ENCODE data around the gene WNT6. TPM values are rescaled to one million over a fixed set of nuclear protein-coding genes. Genes with fewer than 3 reads are reported as not detected.

The WNT6 gene
- total RNA-seq, 6 experiments from 2014 or later = 0.25 TPM; not detected in 5

GRCh38 chr2:218908721-218909619 lies 49.4 kb downstream of the WNT6 start:
- Histone ChIP-seq H3K27ac (no peak overlapping the region), H3K27me3 (no peaks in the 10 kb centered on the region), H3K4me1 (peaks cover 0 to 7% (median 0%) of the 10 kb centered on the region in 4 donors), H3K9me3 (no peaks in the 10 kb centered on the region), H3K36me3 (no peaks in the 10 kb centered on the region), H3K4me3 (peak overlapping the region; percentile 45 to 57 (median 46))
- peak; percentile 83 to 90 (median 88) for DNase-seq
- TF ChIP-seq POLR2A (IDR thresholded peaks at IDR 0.05) = no peak
- TF ChIP-seq, protein P1, sequence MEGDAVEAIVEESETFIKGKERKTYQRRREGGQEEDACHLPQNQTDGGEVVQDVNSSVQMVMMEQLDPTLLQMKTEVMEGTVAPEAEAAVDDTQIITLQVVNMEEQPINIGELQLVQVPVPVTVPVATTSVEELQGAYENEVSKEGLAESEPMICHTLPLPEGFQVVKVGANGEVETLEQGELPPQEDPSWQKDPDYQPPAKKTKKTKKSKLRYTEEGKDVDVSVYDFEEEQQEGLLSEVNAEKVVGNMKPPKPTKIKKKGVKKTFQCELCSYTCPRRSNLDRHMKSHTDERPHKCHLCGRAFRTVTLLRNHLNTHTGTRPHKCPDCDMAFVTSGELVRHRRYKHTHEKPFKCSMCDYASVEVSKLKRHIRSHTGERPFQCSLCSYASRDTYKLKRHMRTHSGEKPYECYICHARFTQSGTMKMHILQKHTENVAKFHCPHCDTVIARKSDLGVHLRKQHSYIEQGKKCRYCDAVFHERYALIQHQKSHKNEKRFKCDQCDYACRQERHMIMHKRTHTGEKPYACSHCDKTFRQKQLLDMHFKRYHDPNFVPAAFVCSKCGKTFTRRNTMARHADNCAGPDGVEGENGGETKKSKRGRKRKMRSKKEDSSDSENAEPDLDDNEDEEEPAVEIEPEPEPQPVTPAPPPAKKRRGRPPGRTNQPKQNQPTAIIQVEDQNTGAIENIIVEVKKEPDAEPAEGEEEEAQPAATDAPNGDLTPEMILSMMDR (IDR thresholded peaks at IDR 0.05) = no peak
- intact Hi-C loops (cut with DNase I) = no loop called here
- ATAC-seq = peak; percentile 89 to 99 (median 98)
- WGBS (ENCODE audit: insufficient coverage, low coverage, low lambda C conversion rate, missing lambda C conversion rate) = 2% methylated on average over 41 of the region's 58 CpGs

DNA sequence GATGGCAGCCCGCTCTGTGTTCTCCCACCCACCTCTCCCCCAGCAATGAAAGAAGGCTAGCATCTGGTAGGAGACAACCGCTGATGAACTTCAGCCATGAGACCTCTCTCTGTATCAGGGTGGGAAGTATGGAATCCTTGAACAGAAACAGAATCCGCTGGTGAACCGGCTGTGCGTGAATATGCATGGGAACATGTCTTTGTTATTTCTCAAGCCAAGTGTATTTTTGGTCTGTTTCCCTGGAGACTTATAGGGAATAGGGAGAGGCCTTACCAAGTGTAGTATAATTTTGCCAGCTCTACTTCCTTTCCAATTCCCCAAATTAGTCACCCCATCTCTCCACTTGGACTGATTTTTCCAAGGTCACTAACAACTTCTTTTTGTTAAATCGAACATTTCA lies 51.1 kb downstream of the WNT6 start:
- WGBS (ENCODE audit: insufficient coverage, low coverage, low lambda C conversion rate, missing lambda C conversion rate) = no CpG with 5 or more reads among the region's 6 CpGs
- ATAC-seq = no peak
- no peaks in the 10 kb centered on the region for H3K27me3 ChIP-seq
- no peak for DNase-seq
- intact Hi-C loops (cut with DNase I) = no loop called here
- H3K9me3 ChIP-seq = no peaks in the 10 kb centered on the region
- H3K27ac ChIP-seq = no peak overlapping the region
- no peaks in the 10 kb centered on the region for H3K36me3 ChIP-seq
- peaks cover 0 to 7% (median 0%) of the 10 kb centered on the region in 4 donors for H3K4me1 ChIP-seq
- H3K4me3 ChIP-seq = no peak overlapping the region
- no peak for TF ChIP-seq POLR2A (IDR thresholded peaks at IDR 0.05)
- TF ChIP-seq, protein P1 (IDR thresholded peaks at IDR 0.05) = no peak

- WGBS (ENCODE audit: insufficient coverage, low coverage, low lambda C conversion rate, missing lambda C conversion rate) = 75% methylated on average over 1 of the region's 1 CpG
- H3K4me1 ChIP-seq = no peaks in the 10 kb centered on the region
- no peaks in the 10 kb centered on the region for H3K9me3 ChIP-seq
- intact Hi-C loops (cut with DNase I) = no loop called here
- no peaks in the 10 kb centered on the region for H3K36me3 ChIP-seq
- DNase-seq (no peak), ATAC-seq (no peak)
- no peaks in the 10 kb centered on the region for H3K27me3 ChIP-seq
- no peak overlapping the region for H3K27ac ChIP-seq
- TF ChIP-seq POLR2A (IDR thresholded peaks at IDR 0.05) = no peak
- TF ChIP-seq, protein P1 (IDR thresholded peaks at IDR 0.05) = no peak
- H3K4me3 ChIP-seq = no peak overlapping the region
Measured at GRCh38 chr2:218920504-218920903, 60.9 kb downstream of the WNT6 start.

Small RNAs within 50 kb of the gene (microRNA-seq; reads per million reads assigned to microRNA genes)
- gene MIR9500 = 0 reads per million in 2 donors

Small RNAs within 50 kb of the gene (small RNA-seq; reads per million reads assigned to genes)
- gene RNU6-642P = 0 reads per million in 2 experiments

Other genes starting within 250 kb of the WNT6 start
- gene ZNF142, start 200.2 kb upstream of the WNT6 start, total RNA-seq = 10 to 100 TPM in 2 of 6 experiments, 1 to 10 TPM in 4; 7.1 to 12.5 (median 7.5) TPM
- gene BCS1L, start 200.1 kb upstream of the WNT6 start, total RNA-seq = 10 to 100 TPM; 19.7 to 34.1 (median 28.0) TPM
- 10 to 100 TPM in 1 of 6 experiments, 1 to 10 TPM in 5; 7.7 to 11.1 (median 9.1) TPM for gene RNF25, start 187.8 kb upstream of the WNT6 start, total RNA-seq
- gene STK36, start 187.7 kb upstream of the WNT6 start, total RNA-seq = 10 to 100 TPM in 5 of 6 experiments, 1 to 10 TPM in 1; 9.2 to 14.0 (median 12.7) TPM
- gene TTLL4, start 149.0 kb upstream of the WNT6 start, total RNA-seq = 10 to 100 TPM in 4 of 6 experiments, 1 to 10 TPM in 2; 8.2 to 14.8 (median 11.6) TPM
- 100 to 1,000 TPM; 209 to 463 (median 238) TPM for gene CYP27A1, start 77.7 kb upstream of the WNT6 start, total RNA-seq
- gene PRKAG3, start 28.0 kb upstream of the WNT6 start, total RNA-seq = not detected
- under 1 TPM in 1 of 6 experiments, not detected in 5; 0.31 TPM for gene WNT10A, start 21.0 kb downstream of the WNT6 start, total RNA-seq
- not detected for gene CDK5R2, start 99.9 kb downstream of the WNT6 start, total RNA-seq
- not detected for gene FEV, start 125.4 kb downstream of the WNT6 start, total RNA-seq
- not detected for gene CRYBA2, start 133.6 kb downstream of the WNT6 start, total RNA-seq
- not detected for gene CFAP65, start 181.7 kb downstream of the WNT6 start, total RNA-seq
- 1 to 10 TPM in 3 of 6 experiments, under 1 TPM in 3; 0.42 to 3.9 (median 1.1) TPM for gene IHH, start 201.1 kb downstream of the WNT6 start, total RNA-seq